GM19239 (cell line): ENCODE data around the gene CCDC141.
"Not testable (repeated sequence)": the region's sequence is repeated elsewhere in the genome, so short reads cannot be mapped to it uniquely, and the experiment has no call there.

Experiments
- DNase-seq: peaks from one replicate; pipeline ENCODE4 v3.0.0; 2011; ENCODE audit warnings: low spot score; ENCODE audit not compliant: insufficient read length
- FAIRE-seq: peaks from 2 replicates; lab custom pipeline; 2011; peaks lifted over from hg19 to GRCh38; lab: Jason Lieb, UNC

CCDC141 gene

GRCh38 chr2:179049546-179050311 lies at the start of gene CCDC141:
Gene CCDC141 (minus strand): TSS chr2:179050137. CDS start chr2:179049941, 196 bp downstream.
- FAIRE-seq, result peak; percentile 96

GRCh38 chr2:179098080-179098689 lies 48.2 kb upstream of the CCDC141 start:
- FAIRE-seq (peak; percentile 75), DNase-seq (no peak)

More at GRCh38 chr2:179049546-179050311, at the start of gene CCDC141:
- DNase-seq, result no peak

- DNase-seq, result no peak
- FAIRE-seq, result no peak
Measured at GRCh38 chr2:179097131-179097530, 47.2 kb upstream of the CCDC141 start.

GRCh38 chr2:179096090-179096489 lies 46.2 kb upstream of the CCDC141 start:
- DNase-seq (peak; percentile 17), FAIRE-seq (peak; percentile 95)

- DNase-seq, FAIRE-seq: not testable (repeated sequence)
Measured at GRCh38 chr2:179092912-179093311, 43.0 kb upstream of the CCDC141 start.

- no peak for FAIRE-seq
Measured at GRCh38 chr2:179082697-179083096, 32.8 kb upstream of the CCDC141 start.

GRCh38 chr2:179081954-179082353 lies 32.0 kb upstream of the CCDC141 start:
- FAIRE-seq, result no peak
- DNase-seq, result no peak

More at GRCh38 chr2:179082697-179083096, 32.8 kb upstream of the CCDC141 start:
- DNase-seq, result no peak

GRCh38 chr2:179072527-179072926 lies 22.6 kb upstream of the CCDC141 start:
- no peak for DNase-seq
- no peak for FAIRE-seq

GRCh38 chr2:179071810-179072355 lies 21.9 kb upstream of the CCDC141 start:
- no peak for DNase-seq
- FAIRE-seq, result peak; percentile 70

GRCh38 chr2:179070895-179071294 lies 21.0 kb upstream of the CCDC141 start:
- DNase-seq (no peak), FAIRE-seq (no peak)

- DNase-seq (no peak), FAIRE-seq (no peak)
Measured at GRCh38 chr2:179069685-179070084, 19.7 kb upstream of the CCDC141 start.

- FAIRE-seq (no peak), DNase-seq (no peak)
Measured at GRCh38 chr2:179068991-179069643, 19.2 kb upstream of the CCDC141 start.

- FAIRE-seq (peak; percentile 79), DNase-seq (no peak)
Measured at GRCh38 chr2:179059026-179059700, 9.2 kb upstream of the CCDC141 start.

- FAIRE-seq, result no peak
Measured at GRCh38 chr2:179057737-179058136, 7.8 kb upstream of the CCDC141 start.

GRCh38 chr2:179053568-179053967 lies 3.6 kb upstream of the CCDC141 start:
- FAIRE-seq, result not testable (repeated sequence)

More at GRCh38 chr2:179057737-179058136, 7.8 kb upstream of the CCDC141 start:
- no peak for DNase-seq

GRCh38 chr2:179051250-179051649 lies 1.3 kb upstream of the CCDC141 start:
- FAIRE-seq (no peak), DNase-seq (no peak)

More at GRCh38 chr2:179053568-179053967, 3.6 kb upstream of the CCDC141 start:
- DNase-seq, result not testable (repeated sequence)

GRCh38 chr2:179050755-179051154 lies 818 bp upstream of the CCDC141 start:
- FAIRE-seq, result peak; percentile 58
- no peak for DNase-seq

- no peak for DNase-seq
- FAIRE-seq, result no peak
Measured at GRCh38 chr2:179049203-179049545, 763 bp downstream of the CCDC141 start.

GRCh38 chr2:179048099-179048498 lies 1.8 kb downstream of the CCDC141 start:
- FAIRE-seq (no peak), DNase-seq (no peak)

- FAIRE-seq, DNase-seq: not testable (repeated sequence)
Measured at GRCh38 chr2:179045602-179046001, 4.3 kb downstream of the CCDC141 start.
